ENCODE results near the gene PHLDA1.

- TF ChIP-seq, protein P1, sequence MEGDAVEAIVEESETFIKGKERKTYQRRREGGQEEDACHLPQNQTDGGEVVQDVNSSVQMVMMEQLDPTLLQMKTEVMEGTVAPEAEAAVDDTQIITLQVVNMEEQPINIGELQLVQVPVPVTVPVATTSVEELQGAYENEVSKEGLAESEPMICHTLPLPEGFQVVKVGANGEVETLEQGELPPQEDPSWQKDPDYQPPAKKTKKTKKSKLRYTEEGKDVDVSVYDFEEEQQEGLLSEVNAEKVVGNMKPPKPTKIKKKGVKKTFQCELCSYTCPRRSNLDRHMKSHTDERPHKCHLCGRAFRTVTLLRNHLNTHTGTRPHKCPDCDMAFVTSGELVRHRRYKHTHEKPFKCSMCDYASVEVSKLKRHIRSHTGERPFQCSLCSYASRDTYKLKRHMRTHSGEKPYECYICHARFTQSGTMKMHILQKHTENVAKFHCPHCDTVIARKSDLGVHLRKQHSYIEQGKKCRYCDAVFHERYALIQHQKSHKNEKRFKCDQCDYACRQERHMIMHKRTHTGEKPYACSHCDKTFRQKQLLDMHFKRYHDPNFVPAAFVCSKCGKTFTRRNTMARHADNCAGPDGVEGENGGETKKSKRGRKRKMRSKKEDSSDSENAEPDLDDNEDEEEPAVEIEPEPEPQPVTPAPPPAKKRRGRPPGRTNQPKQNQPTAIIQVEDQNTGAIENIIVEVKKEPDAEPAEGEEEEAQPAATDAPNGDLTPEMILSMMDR (IDR thresholded peaks at IDR 0.05; ENCODE audit: low read length) = peak; percentile 8; the same call in 1 of the 2 replicates
- TF ChIP-seq EZH2 (IDR thresholded peaks at IDR 0.05; ENCODE audit: borderline replicate concordance, low read length) = no peak
Observed at GRCh38 chr12:76080729-76081415, 49.3 kb upstream of the PHLDA1 start.

All from OCI-LY1 (cell line).